Stimulated activated CD8-positive, alpha-beta memory T cell treated with anti-CD3 and anti-CD28 coated beads, Interleukin-4, amount 100 ng/mL, for 1 hour (primary cell): ENCODE data around the gene ALDH1L1.

ENCODE experiments used
- DNase-seq, 2 donors: peaks; one replicate each; pipeline ENCODE4 v3.0.0-alpha.2; 2020; ENCODE audit warnings: low read depth in 2 of 2, low spot score in 1 of 2

The ALDH1L1 gene

GRCh38 chr3:126124148-126124868 is 56.1 kb downstream of the ALDH1L1 start:
- DNase-seq = no peak

GRCh38 chr3:126121632-126122031 is 58.8 kb downstream of the ALDH1L1 start:
- no peak for DNase-seq

GRCh38 chr3:126121074-126121473 is 59.3 kb downstream of the ALDH1L1 start:
- no peak for DNase-seq

GRCh38 chr3:126119976-126120375 is 60.4 kb downstream of the ALDH1L1 start:
- DNase-seq = no peak

GRCh38 chr3:126119008-126119675 is 61.2 kb downstream of the ALDH1L1 start:
- DNase-seq = no peak

GRCh38 chr3:126118591-126118990 is 61.8 kb downstream of the ALDH1L1 start:
- DNase-seq = no peak

GRCh38 chr3:126117786-126118185 is 62.6 kb downstream of the ALDH1L1 start:
- DNase-seq = no peak

- DNase-seq = no peak
These were observed 63.2 kb downstream of the ALDH1L1 start for GRCh38 chr3:126117212-126117611.

- DNase-seq = no peak
These were observed 63.9 kb downstream of the ALDH1L1 start for GRCh38 chr3:126116526-126116925.

GRCh38 chr3:126114443-126115386 is 65.7 kb downstream of the ALDH1L1 start:
- DNase-seq = no peak

- no peak for DNase-seq
These were observed 66.5 kb downstream of the ALDH1L1 start for GRCh38 chr3:126113733-126114442.

- DNase-seq = no peak
These were observed 67.2 kb downstream of the ALDH1L1 start for GRCh38 chr3:126113238-126113555.

- no peak for DNase-seq
These were observed 67.7 kb downstream of the ALDH1L1 start for GRCh38 chr3:126112531-126113237.

- no peak for DNase-seq
These were observed 68.6 kb downstream of the ALDH1L1 start for GRCh38 chr3:126111566-126112475.

- DNase-seq = no peak
These were observed 69.2 kb downstream of the ALDH1L1 start for GRCh38 chr3:126111126-126111551.

- DNase-seq = no peak
These were observed 69.8 kb downstream of the ALDH1L1 start for GRCh38 chr3:126110431-126111125.

GRCh38 chr3:126109880-126110235 is 70.5 kb downstream of the ALDH1L1 start:
- DNase-seq = no peak

GRCh38 chr3:126109146-126109879 is 71.1 kb downstream of the ALDH1L1 start:
- DNase-seq = no peak
